Gastroesophageal sphincter (tissue), 3 donors: Measurements from ENCODE around the gene RNF114.
"Not testable (repeated sequence)": the region's sequence is repeated elsewhere in the genome, so short reads cannot be mapped to it uniquely, and the experiment has no call there.

Source experiments
- EP300 ChIP-seq: sonication (generic); formaldehyde crosslinking; IDR thresholded peaks from one replicate; pipeline ENCODE4 v1.6.1; 2017; ENCODE audit warnings: antibody characterized with exemption, mild to moderate bottlenecking
- POLR2A ChIP-seq, 2 donors: fragments of 450-650 bp; IDR thresholded peaks; one replicate each; pipeline ENCODE4 v1.6.1; 2017; ENCODE audit warnings: antibody characterized with exemption in 2 of 2, mild to moderate bottlenecking in 2 of 2, moderate library complexity in 1 of 2
- POLR2AphosphoS5 ChIP-seq: sonication (generic); formaldehyde crosslinking; IDR thresholded peaks from one replicate; pipeline ENCODE4 v1.6.1; 2017; ENCODE audit warnings: antibody characterized with exemption
- TF ChIP-seq, protein P1 (sequence below), 4 experiments: fragments of 200-600 bp in 2 of 4; fragments of 450-650 bp in 2 of 4; sonication (generic) in 1 of 4; IDR thresholded peaks; one replicate each; pipeline ENCODE4 v1.5.1; 2017 to 2019; ENCODE audit warnings: antibody characterized with exemption in 4 of 4, mild to moderate bottlenecking in 2 of 4, moderate library complexity in 2 of 4

DNA sequence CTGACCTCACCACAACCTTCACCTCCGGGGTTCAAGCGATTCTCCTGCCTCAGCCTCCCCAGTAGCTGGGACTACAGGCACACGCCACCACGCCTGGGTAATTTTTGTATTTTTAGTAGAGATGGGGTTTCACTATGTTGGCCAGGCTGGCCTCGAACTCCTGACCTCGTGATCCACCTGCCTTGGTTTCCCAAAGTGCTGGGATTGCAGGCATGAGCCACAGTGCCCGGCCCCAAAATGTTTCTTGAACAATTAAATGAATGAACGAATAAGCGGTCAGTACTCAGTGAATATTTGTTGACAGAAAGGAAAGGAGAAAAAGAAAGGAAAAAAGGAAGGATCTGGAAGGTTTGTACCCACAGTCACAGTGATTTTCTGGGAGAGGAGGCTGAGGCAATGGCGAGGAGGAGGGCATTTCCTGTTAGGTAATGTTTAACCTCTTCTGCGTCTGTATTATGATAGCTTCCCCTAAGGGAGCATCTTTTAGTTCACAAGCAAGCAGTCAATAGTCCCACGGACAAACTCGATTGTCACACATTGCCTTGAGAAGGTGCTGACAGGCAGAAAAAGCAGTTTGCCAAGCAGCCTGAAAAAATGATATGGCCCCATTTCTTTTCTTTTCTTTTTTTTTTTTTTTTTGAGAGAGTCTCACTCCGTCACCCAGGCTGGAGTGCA, 64.5 kb downstream of the RNF114 start:
- TF ChIP-seq, protein P1, sequence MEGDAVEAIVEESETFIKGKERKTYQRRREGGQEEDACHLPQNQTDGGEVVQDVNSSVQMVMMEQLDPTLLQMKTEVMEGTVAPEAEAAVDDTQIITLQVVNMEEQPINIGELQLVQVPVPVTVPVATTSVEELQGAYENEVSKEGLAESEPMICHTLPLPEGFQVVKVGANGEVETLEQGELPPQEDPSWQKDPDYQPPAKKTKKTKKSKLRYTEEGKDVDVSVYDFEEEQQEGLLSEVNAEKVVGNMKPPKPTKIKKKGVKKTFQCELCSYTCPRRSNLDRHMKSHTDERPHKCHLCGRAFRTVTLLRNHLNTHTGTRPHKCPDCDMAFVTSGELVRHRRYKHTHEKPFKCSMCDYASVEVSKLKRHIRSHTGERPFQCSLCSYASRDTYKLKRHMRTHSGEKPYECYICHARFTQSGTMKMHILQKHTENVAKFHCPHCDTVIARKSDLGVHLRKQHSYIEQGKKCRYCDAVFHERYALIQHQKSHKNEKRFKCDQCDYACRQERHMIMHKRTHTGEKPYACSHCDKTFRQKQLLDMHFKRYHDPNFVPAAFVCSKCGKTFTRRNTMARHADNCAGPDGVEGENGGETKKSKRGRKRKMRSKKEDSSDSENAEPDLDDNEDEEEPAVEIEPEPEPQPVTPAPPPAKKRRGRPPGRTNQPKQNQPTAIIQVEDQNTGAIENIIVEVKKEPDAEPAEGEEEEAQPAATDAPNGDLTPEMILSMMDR (IDR thresholded peaks at IDR 0.05) = not testable (repeated sequence)
- TF ChIP-seq POLR2A (IDR thresholded peaks at IDR 0.05); EP300; POLR2AphosphoS5: not testable (repeated sequence)
